Measurements from ENCODE around the gene NUP62. TPM values are rescaled to one million over a fixed set of nuclear protein-coding genes. Genes with fewer than 3 reads are reported as not detected.
A peak's percentile ranks its signal among the peaks of the same experiment; 100 is the strongest.
"Not testable (repeated sequence)": the region's sequence is repeated elsewhere in the genome, so short reads cannot be mapped to it uniquely, and the experiment has no call there.

NUP62 gene
- total RNA-seq, 2 experiments from 2014 or later = 127 to 188 TPM

- intact Hi-C loops (cut with DNase I, micrococcal nuclease) = no loop called here
- ChIA-PET POLR2A (no interaction called here), CTCF (interaction anchor here (0.6 kb wide), 1 partner anchor 319 kb away, joined by 3 read pairs; no protein-coding TSS in a partner anchor)
- Mint-ChIP-seq H3K9me3 (ENCODE audit: low read depth) (no peaks in the 10 kb centered on the region), H3K27me3 (peaks cover 16% of the 10 kb centered on the region), H3K27ac (no peak overlapping the region), H3K4me1 (no peaks in the 10 kb centered on the region), H3K4me3 (no peak overlapping the region), H3K36me3 (ENCODE audit: low read depth) (no peaks in the 10 kb centered on the region)
- DNase-seq (no peak), ATAC-seq (no peak)
Measured at GRCh38 chr19:49951806-49952478, 22.6 kb upstream of the NUP62 start.

GRCh38 chr19:49950956-49951526 lies 21.7 kb upstream of the NUP62 start:
- CTCF ChIA-PET = interaction anchor here (0.6 to 2.4 kb wide), 2 partner anchors 13 to 318 kb away, joined by 3 to 10 read pairs; no protein-coding TSS in a partner anchor
- no peak overlapping the region for H3K4me3 Mint-ChIP-seq
- ATAC-seq = no peak
- peaks cover 16% of the 10 kb centered on the region for H3K27me3 Mint-ChIP-seq
- intact Hi-C loops (cut with DNase I, micrococcal nuclease) = no loop called here
- POLR2A ChIA-PET = no interaction called here
- no peaks in the 10 kb centered on the region for H3K4me1 Mint-ChIP-seq
- no peaks in the 10 kb centered on the region for H3K36me3 Mint-ChIP-seq (ENCODE audit: low read depth)
- H3K27ac Mint-ChIP-seq = no peak overlapping the region
- DNase-seq = no peak
- no peaks in the 10 kb centered on the region for H3K9me3 Mint-ChIP-seq (ENCODE audit: low read depth)

- intact Hi-C loops (cut with DNase I, micrococcal nuclease) = no loop called here
- Mint-ChIP-seq H3K9me3 (ENCODE audit: low read depth) (no peaks in the 10 kb centered on the region), H3K36me3 (ENCODE audit: low read depth) (no peaks in the 10 kb centered on the region), H3K4me1 (no peaks in the 10 kb centered on the region), H3K27me3 (peaks cover 16% of the 10 kb centered on the region), H3K4me3 (no peak overlapping the region), H3K27ac (no peak overlapping the region)
- CTCF ChIA-PET = interaction anchor here (2.4 kb wide), 1 partner anchor 12 kb away, joined by 10 read pairs; no protein-coding TSS in a partner anchor
- ATAC-seq (no peak), DNase-seq (no peak)
- POLR2A ChIA-PET = interaction anchor here (0.5 kb wide), 1 partner anchor 447 kb away, joined by 3 read pairs; no protein-coding TSS in a partner anchor
Measured at GRCh38 chr19:49950590-49950948, 21.3 kb upstream of the NUP62 start.

- no peaks in the 10 kb centered on the region for H3K9me3 Mint-ChIP-seq (ENCODE audit: low read depth)
- ChIA-PET POLR2A (interaction anchor here (0.5 kb wide), 2 partner anchors 447 to 1604 kb away, joined by 3 read pairs; no protein-coding TSS in a partner anchor), CTCF (interaction anchor here (0.7 to 2.4 kb wide), 3 partner anchors 12 to 43 kb away, joined by 3 to 10 read pairs (median 4); no protein-coding TSS in a partner anchor)
- ATAC-seq (no peak), DNase-seq (no peak)
- intact Hi-C loops (cut with DNase I, micrococcal nuclease) = no loop called here
- H3K4me3 Mint-ChIP-seq = no peak overlapping the region
- H3K4me1 Mint-ChIP-seq = no peaks in the 10 kb centered on the region
- H3K27me3 Mint-ChIP-seq = peaks cover 20% of the 10 kb centered on the region
- no peaks in the 10 kb centered on the region for H3K36me3 Mint-ChIP-seq (ENCODE audit: low read depth)
- no peak overlapping the region for H3K27ac Mint-ChIP-seq
Measured at GRCh38 chr19:49949742-49950589, 20.7 kb upstream of the NUP62 start.

- ATAC-seq (no peak), DNase-seq (no peak)
- intact Hi-C loops (cut with DNase I, micrococcal nuclease) = no loop called here
- ChIA-PET CTCF (no interaction called here), POLR2A (no interaction called here)
- Mint-ChIP-seq H3K4me3 (no peak overlapping the region), H3K4me1 (peaks cover 11% of the 10 kb centered on the region), H3K27me3 (peaks cover 18% of the 10 kb centered on the region), H3K9me3 (ENCODE audit: low read depth) (no peaks in the 10 kb centered on the region), H3K27ac (no peak overlapping the region), H3K36me3 (ENCODE audit: low read depth) (no peaks in the 10 kb centered on the region)
Measured at GRCh38 chr19:49946415-49946814, 17.1 kb upstream of the NUP62 start.

GRCh38 chr19:49944567-49944966 lies 15.3 kb upstream of the NUP62 start:
- H3K4me3 Mint-ChIP-seq; H3K27ac Mint-ChIP-seq; H3K36me3 Mint-ChIP-seq (ENCODE audit: low read depth); POLR2A ChIA-PET; H3K9me3 Mint-ChIP-seq (ENCODE audit: low read depth); CTCF ChIA-PET; intact Hi-C loops (cut with DNase I, micrococcal nuclease): not testable (repeated sequence)
- Mint-ChIP-seq H3K4me1 (peaks cover 11% of the 10 kb centered on the region), H3K27me3 (peaks cover 13% of the 10 kb centered on the region)
- ATAC-seq (peak; percentile 94), DNase-seq (peak; percentile 33)

- peaks cover 13% of the 10 kb centered on the region for H3K27me3 Mint-ChIP-seq
- peaks cover 16% of the 10 kb centered on the region for H3K4me1 Mint-ChIP-seq
- no peaks in the 10 kb centered on the region for H3K9me3 Mint-ChIP-seq (ENCODE audit: low read depth)
- no peak for DNase-seq
- H3K4me3 Mint-ChIP-seq = no peak overlapping the region
- no peak for ATAC-seq
- H3K36me3 Mint-ChIP-seq (ENCODE audit: low read depth) = no peaks in the 10 kb centered on the region
- no peak overlapping the region for H3K27ac Mint-ChIP-seq
- POLR2A ChIA-PET = interaction anchor here (0.7 kb wide), 1 partner anchor 46 kb away, joined by 3 read pairs; no protein-coding TSS in a partner anchor
- CTCF ChIA-PET = no interaction called here
- intact Hi-C loops (cut with DNase I, micrococcal nuclease) = no loop called here
Measured at GRCh38 chr19:49940482-49940791, 11.1 kb upstream of the NUP62 start.

- ChIA-PET POLR2A (interaction anchor here (0.7 kb wide), 1 partner anchor 46 kb away, joined by 3 read pairs; no protein-coding TSS in a partner anchor), CTCF (interaction anchor here (2.6 kb wide), 1 partner anchor 40 kb away, joined by 18 read pairs; no protein-coding TSS in a partner anchor)
- Mint-ChIP-seq H3K4me3 (no peak overlapping the region), H3K36me3 (ENCODE audit: low read depth) (no peaks in the 10 kb centered on the region), H3K27me3 (peaks cover 10% of the 10 kb centered on the region), H3K9me3 (ENCODE audit: low read depth) (no peaks in the 10 kb centered on the region), H3K4me1 (peaks cover 16% of the 10 kb centered on the region), H3K27ac (no peak overlapping the region)
- ATAC-seq (no peak), DNase-seq (peak; percentile 24)
- intact Hi-C loops (cut with DNase I, micrococcal nuclease) = no loop called here
Measured at GRCh38 chr19:49939721-49940481, 10.6 kb upstream of the NUP62 start.

- H3K9me3 Mint-ChIP-seq (ENCODE audit: low read depth) = no peaks in the 10 kb centered on the region
- H3K4me1 Mint-ChIP-seq = peaks cover 11% of the 10 kb centered on the region
- intact Hi-C loops (cut with DNase I, micrococcal nuclease) = no loop called here
- H3K27me3 Mint-ChIP-seq = peaks cover 8% of the 10 kb centered on the region
- no peak for DNase-seq
- ChIA-PET POLR2A (no interaction called here), CTCF (interaction anchor here (0.7 to 2.6 kb wide), 12 partner anchors 9 to 197 kb away, joined by 3 to 18 read pairs (median 3); no protein-coding TSS in a partner anchor)
- no peak for ATAC-seq
- H3K27ac Mint-ChIP-seq = no peak overlapping the region
- H3K36me3 Mint-ChIP-seq (ENCODE audit: low read depth) = no peaks in the 10 kb centered on the region
- no peak overlapping the region for H3K4me3 Mint-ChIP-seq
Measured at GRCh38 chr19:49938662-49939061, 9.4 kb upstream of the NUP62 start.

- Mint-ChIP-seq H3K27ac (no peak overlapping the region), H3K4me3 (no peak overlapping the region), H3K36me3 (ENCODE audit: low read depth) (peaks cover 3% of the 10 kb centered on the region), H3K9me3 (ENCODE audit: low read depth) (no peaks in the 10 kb centered on the region), H3K4me1 (peaks cover 13% of the 10 kb centered on the region), H3K27me3 (peaks cover 4% of the 10 kb centered on the region)
- intact Hi-C loops (cut with DNase I, micrococcal nuclease) = loop anchor here (1.0 kb wide), 1 partner anchor 45 kb away; no protein-coding TSS in a partner anchor
- ChIA-PET CTCF (interaction anchor here (0.6 to 2.6 kb wide), 16 partner anchors 9 to 427 kb away, joined by 3 to 18 read pairs (median 3); no protein-coding TSS in a partner anchor), POLR2A (no interaction called here)
- DNase-seq = peak; percentile 88
- ATAC-seq = peak; percentile 85
Measured at GRCh38 chr19:49937750-49938381, 8.6 kb upstream of the NUP62 start.
